HG02885 (cell line): ENCODE data around the gene MAG.
"Not testable (repeated sequence)": the region's sequence is repeated elsewhere in the genome, so short reads cannot be mapped to it uniquely, and the experiment has no call there.

Source experiments
- ATAC-seq: cut with Tn5 transposase; IDR thresholded peaks from one replicate; pipeline ENCODE4 v1.9.1; 2021; ENCODE audit warnings: mild to moderate bottlenecking; ENCODE audit not compliant: unreplicated experiment, poor library complexity

MAG gene

DNA sequence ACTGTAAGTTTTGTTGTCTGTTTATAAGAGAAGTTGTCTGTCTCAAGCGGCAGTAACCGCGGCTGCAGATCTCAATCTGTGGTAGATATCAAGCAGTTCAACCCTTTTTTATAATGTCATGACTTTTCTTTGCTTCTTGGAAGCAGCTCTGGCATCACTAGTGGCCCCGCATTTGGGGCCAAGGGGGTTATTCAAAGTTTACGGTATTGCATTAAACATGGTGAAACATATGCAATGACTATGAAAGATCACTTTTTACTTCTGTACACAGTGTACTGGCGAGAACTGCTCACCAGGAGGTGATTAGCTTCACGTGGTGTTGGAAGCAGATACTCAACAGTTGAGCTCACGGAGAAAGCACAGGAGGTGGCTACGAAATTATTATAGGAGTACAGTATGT is 61.7 kb downstream of the MAG start:
- ATAC-seq = no peak

DNA sequence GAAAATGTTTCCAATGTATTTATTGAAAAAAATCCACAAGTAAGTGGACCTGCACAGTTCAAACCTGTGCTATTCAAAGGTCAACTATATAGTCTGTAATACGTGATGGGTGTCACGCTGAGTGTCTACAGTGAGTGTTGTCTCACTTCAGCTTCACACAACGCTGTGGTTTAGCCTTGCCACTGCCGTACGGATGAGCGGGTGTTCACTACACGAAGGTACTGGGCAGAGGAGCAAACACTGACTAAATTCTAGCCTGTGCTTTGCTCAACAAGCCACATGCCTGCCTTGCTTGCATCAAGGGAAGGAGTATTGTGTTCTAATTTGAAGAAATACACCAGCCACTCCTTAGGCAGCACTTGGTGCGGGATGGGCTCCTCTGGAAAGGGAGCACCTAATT is 62.9 kb downstream of the MAG start:
- ATAC-seq = no peak

DNA sequence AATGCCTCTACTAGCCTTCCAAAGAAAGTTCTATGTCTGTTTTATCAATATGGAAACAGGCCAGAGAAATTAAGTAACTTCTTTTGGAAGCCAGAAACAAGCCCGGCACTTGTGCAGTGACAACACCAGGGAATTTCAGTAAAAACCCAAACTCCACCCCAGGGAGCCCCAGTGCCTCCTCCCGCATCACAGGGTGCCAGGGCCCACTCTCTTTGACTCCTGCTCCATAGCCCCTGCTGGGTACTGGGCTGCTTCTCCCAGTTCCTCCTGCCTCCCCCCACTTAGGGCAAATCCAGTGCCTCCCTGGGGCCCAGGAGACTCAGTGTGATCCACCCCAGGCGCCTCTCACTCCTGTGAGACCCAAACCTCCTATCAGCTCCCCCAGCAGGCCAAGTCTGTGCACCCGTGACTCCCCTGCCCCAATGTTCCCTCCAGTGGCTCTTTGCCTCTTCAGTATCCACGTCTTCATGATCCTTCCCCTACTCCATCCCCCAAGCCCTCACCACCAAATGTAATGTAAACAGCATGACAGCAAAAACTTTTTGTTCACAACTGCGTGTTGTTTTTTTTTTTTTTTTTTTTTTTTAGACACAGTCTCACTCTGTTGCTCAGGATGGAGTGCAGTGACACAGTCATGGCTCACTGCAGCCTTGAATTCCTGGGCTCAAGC is 64.0 kb downstream of the MAG start:
- no peak for ATAC-seq

DNA sequence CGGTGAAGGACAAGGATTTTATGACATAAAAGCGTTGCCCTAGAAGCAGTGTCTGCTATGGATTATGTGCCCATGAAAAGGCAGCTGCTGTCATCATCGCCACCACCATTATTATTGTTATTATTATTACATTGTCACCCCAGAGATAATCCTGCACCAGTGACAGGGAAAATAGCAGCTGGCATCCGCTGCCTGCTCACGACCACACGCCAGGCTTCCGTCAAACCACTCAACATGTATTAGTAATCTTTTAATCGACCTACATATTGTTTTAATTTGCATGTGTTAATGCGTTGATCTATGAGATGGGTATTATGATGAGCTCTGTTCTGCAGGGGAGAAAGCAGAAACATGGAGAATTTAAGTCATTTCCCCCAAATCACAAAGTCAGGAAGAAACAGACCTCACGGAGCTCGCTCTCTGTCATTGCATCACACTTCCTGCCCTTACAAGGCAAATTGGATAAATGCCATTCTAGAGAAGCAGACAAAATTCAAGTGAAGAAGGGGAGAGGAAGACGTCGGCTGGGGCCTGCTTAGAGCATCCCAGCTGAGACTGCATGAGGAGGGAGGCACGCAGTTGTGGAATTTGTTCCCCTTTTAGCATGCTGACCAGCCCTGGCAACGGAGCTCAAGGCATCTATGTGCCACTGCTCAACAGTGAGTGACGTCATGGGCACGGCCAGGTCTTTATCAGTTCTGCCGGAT is 66.1 kb downstream of the MAG start, which contains the start of gene FFAR3:
Gene FFAR3, plus strand, starts transcription at position 594 of the 707 bp plus-strand sequence. CDS start 431 bp downstream, outside the sequence.
- no peak for ATAC-seq

DNA sequence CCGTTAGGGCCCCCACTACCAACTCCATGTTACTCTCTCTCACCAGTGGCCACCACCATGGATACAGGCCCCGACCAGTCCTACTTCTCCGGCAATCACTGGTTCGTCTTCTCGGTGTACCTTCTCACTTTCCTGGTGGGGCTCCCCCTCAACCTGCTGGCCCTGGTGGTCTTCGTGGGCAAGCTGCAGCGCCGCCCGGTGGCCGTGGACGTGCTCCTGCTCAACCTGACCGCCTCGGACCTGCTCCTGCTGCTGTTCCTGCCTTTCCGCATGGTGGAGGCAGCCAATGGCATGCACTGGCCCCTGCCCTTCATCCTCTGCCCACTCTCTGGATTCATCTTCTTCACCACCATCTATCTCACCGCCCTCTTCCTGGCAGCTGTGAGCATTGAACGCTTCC is 66.9 kb downstream of the MAG start:
- not testable (repeated sequence) for ATAC-seq

DNA sequence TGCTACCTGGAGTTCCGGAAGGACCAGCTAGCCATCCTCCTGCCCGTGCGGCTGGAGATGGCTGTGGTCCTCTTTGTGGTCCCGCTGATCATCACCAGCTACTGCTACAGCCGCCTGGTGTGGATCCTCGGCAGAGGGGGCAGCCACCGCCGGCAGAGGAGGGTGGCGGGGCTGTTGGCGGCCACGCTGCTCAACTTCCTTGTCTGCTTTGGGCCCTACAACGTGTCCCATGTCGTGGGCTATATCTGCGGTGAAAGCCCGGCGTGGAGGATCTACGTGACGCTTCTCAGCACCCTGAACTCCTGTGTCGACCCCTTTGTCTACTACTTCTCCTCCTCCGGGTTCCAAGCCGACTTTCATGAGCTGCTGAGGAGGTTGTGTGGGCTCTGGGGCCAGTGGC is 67.4 kb downstream of the MAG start:
- ATAC-seq = not testable (repeated sequence)

DNA sequence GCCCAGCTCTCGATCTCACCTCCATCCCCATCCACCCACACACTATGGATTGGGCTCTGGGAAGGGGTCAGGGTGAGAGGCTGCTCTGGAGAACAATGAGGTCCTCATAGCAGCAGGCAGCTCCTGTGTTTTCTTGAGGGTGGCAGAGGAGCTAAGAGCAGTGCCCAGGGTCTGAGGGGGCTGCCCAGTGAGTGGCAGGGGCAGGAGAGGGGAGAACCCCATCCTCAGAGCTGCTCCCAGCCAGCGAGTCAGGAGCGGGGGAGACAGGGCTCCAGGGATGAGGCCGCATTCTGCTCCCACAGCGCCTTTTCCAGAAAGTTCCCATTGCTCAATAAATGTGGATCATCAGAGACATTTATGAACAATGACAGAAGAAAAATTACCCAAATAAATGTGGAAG is 68.1 kb downstream of the MAG start:
- ATAC-seq = not testable (repeated sequence)

DNA sequence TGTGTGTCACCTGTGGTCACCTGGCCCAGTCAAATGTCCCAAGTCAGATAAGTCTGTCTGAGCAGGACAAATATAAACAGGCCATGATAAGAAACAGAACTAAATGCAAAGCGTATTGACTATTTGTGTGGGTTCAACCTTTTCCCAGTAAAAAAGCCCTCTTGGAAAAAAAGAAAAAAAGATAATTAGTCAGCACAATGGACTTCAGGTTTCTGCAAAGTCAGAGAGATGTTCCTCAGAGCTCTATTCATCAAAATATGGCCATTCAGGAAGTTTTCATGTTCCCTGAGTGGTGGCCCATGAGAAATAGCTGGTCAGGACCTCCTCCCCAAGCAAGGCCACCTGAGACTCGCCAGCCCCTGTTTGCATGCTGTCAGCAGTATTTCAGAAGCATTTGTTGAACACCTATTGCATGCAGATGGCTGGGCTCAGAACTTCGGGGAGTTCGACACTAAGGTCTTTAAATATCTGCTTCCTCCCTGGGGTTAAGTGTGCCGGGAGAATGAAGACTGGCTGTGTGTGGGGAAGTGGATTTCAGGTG is 69.0 kb downstream of the MAG start:
- no peak for ATAC-seq

DNA sequence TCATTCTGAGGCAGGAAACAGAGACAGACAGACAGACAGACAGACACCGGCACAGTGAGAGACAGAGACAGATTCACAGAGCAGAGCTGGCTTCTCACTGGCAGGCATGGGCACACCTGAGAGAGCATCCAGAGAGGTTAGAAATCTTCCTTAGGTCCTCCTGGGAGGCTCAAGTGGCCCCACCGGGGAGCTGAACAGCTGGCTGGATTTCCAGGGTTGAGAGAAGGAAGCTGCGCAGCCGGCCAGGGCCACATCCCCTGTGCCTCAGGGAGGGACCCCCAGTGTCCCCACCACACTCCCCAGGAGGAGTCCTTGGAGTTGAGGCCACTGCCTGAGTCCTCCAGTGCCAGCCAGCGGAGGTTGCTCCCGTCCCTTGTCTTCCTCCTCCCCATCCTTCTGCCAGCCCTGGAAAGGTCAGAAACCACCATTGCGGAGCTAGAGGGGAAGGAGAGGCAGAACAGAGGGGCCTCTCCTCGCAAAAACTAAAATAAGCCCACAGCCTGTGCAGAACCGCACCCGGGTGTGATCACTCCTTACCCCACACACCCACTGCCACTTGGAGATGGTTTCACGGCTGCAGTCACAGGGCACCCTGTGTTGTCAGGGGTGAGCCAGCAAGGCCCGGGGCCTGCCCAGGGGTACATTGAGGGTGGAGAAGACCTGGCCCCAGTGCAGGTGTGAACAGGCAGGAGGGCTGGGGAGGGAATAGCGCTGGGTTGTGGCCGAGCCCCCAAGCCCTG is 70.5 kb downstream of the MAG start:
- no peak for ATAC-seq

DNA sequence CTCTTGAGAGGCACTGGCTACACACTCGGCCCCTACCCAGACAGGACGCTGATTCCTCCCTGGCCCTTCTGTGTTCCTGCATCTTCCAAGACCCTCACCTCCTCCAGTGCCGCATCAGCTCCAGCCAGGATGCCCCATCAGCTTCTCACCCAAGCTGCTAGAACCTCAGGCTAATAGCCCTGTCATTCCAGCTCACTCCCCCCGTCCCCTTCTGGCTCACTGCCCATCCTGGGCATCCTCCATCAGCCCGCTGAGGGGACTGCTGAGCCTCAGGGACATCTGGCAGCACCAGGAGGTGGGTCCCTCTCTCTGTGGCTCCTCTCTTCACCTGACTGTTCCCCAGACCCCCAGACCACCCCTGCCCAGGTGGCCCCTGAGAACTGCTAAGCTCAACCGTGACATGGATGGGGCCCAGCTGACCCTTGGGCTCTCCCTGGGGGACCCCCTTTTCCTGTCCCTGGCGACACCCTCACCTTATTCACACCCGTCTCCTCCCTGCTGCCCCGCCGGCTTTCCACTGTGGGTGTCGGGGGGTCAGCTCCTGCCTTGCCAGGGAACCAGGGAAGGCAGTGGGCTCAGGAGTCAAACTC is 71.1 kb downstream of the MAG start:
- no peak for ATAC-seq
